Fibroblast of lung (primary cell): ENCODE results near the gene GXYLT1. TPM values are rescaled to one million over a fixed set of nuclear protein-coding genes. Genes with fewer than 3 reads are reported as not detected.

Experiments used
- DNase-seq, 2 donors: peaks; one replicate each; pipeline versions ENCODE4 v3.0.0 to v3.0.0-alpha.2; 2010; ENCODE audit warnings: low read depth in 2 of 2
- H2AFZ ChIP-seq: 2 replicates; pipeline ENCODE4 v1.5.1; 2012; ENCODE audit warnings: low read length, control low read depth, inconsistent platforms
- H3K27ac ChIP-seq: 2 replicates; pipeline ENCODE4 v1.5.1; 2011; ENCODE audit warnings: low read length, control low read depth; ENCODE audit not compliant: insufficient read depth
- H3K27me3 ChIP-seq: 2 replicates; pipeline ENCODE4 v1.5.1; 2011; ENCODE audit warnings: mild to moderate bottlenecking, low read length; ENCODE audit not compliant: control insufficient read depth, insufficient read depth
- H3K36me3 ChIP-seq: 2 replicates; pipeline ENCODE4 v1.5.1; 2011; ENCODE audit warnings: low read length; ENCODE audit not compliant: control insufficient read depth, insufficient read depth
- H3K4me1 ChIP-seq: 2 replicates; pipeline ENCODE4 v1.5.1; 2011; ENCODE audit warnings: low read length; ENCODE audit not compliant: control insufficient read depth, insufficient read depth; ENCODE audit errors: extremely low read depth
- H3K4me2 ChIP-seq: 2 replicates; pipeline ENCODE4 v1.5.1; 2011; ENCODE audit warnings: low read length, control low read depth; ENCODE audit not compliant: insufficient read depth; ENCODE audit errors: extremely low read depth
- H3K4me3 ChIP-seq, 4 experiments: fragments of 200-600 bp in 1 of 4; sonication (generic) in 1 of 4; replicated peaks in 1 of 4; 2 replicates each; pipeline ENCODE4 v1.5.1; 2011 to 2016; ENCODE audit warnings: low read length in 4 of 4, low read depth in 3 of 4, mild to moderate bottlenecking in 3 of 4, control low read depth in 2 of 4, inconsistent platforms in 1 of 4, mixed read lengths in 1 of 4; ENCODE audit not compliant: insufficient read depth in 1 of 4; ENCODE audit errors: control extremely low read depth in 1 of 4
- H3K79me2 ChIP-seq: 2 replicates; pipeline ENCODE4 v1.5.1; 2012; ENCODE audit warnings: mild to moderate bottlenecking, low read length, inconsistent platforms; ENCODE audit not compliant: control insufficient read depth, insufficient read depth
- H3K9ac ChIP-seq: 2 replicates; pipeline ENCODE4 v1.5.1; 2011; ENCODE audit warnings: mild to moderate bottlenecking, low read length, control low read depth; ENCODE audit not compliant: insufficient read depth
- H3K9me3 ChIP-seq: 2 replicates; pipeline ENCODE4 v1.5.1; 2012; ENCODE audit warnings: low read depth, low read length; ENCODE audit not compliant: control insufficient read depth, insufficient read depth
- H4K20me1 ChIP-seq: 2 replicates; pipeline ENCODE4 v1.5.1; 2011; ENCODE audit warnings: low read length; ENCODE audit not compliant: control insufficient read depth, insufficient read depth; ENCODE audit errors: extremely low read depth
- CTCF ChIP-seq, 2 donors: IDR thresholded peaks in 1 of 2; conservative IDR thresholded peaks in 1 of 2; 1 replicate in 1 of 2; 2 replicates in 1 of 2; pipeline ENCODE4 v1.5.1; 2011 to 2012; ENCODE audit warnings: low read length in 2 of 2, control low read depth in 1 of 2, inconsistent platforms in 1 of 2, low read depth in 1 of 2, mild to moderate bottlenecking in 1 of 2
- EZH2 ChIP-seq: IDR thresholded peaks from 2 replicates; pipeline ENCODE4 v1.5.1; 2012; ENCODE audit warnings: low read length, control low read depth, mild to moderate bottlenecking; ENCODE audit errors: missing control alignments
- polyA plus RNA-seq, 2 donors: library from polyadenylated mRNA; depleted of rRNA in 1 of 2; stranded (reverse) in 1 of 2; unstranded in 1 of 2; fragments of >200 nt; gene quantifications; 2 replicates each; pipeline ENCODE4 v1.2.1, GENCODE V29; 2011 to 2012; ENCODE audit warnings: missing spikeins in 1 of 2
- total RNA-seq: library from RNA; depleted of rRNA; stranded (reverse); fragments of >200 nt; gene quantifications from 2 replicates; pipeline ENCODE4 v1.2.1, GENCODE V29; 2014

GXYLT1 gene
- total and polyA plus RNA-seq, 2 donors (not counting 1 experiment from before 2014, with no cell fraction given): 10.7 to 14.8 TPM

DNA sequence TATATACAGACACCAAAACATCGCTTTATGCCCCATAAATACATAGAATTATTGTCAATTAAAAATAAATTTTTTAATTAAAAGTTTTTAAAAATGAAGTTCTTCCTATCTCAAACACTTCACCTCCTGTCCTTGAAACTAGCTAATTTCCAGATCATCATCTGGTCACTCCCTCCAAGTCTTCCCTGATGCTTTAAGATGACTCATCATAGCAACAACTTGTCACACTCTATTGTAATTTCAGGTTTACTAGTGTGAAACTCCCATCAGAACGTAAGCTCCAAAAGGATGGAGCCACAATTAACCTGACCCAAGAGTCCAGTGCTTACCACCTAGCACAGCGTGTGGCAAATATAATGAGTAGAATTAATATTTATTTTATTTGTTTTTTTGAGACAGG is 16.3 kb downstream of the GXYLT1 start:
- Histone ChIP-seq H2AFZ (no peak overlapping the region), H3K27ac (no peak overlapping the region), H3K27me3 (no peaks in the 10 kb centered on the region), H3K9ac (no peak overlapping the region), H3K4me1 (peaks cover 7% of the 10 kb centered on the region), H3K9me3 (no peaks in the 10 kb centered on the region), H3K4me3 (no peak overlapping the region), H4K20me1 (no peaks in the 10 kb centered on the region), H3K79me2 (peaks cover 20% of the 10 kb centered on the region), H3K4me2 (no peak overlapping the region), H3K36me3 (no peaks in the 10 kb centered on the region)
- peak in 1 of 2 donors; percentile 57 for DNase-seq
- TF ChIP-seq CTCF (conservative IDR thresholded peaks at IDR 0.05 in 1 of 2, IDR thresholded peaks at IDR 0.05 in 1 of 2; ENCODE audit: low read depth in 1 of 2, low read length in 2 of 2) (no peak), EZH2 (no peak)

DNA sequence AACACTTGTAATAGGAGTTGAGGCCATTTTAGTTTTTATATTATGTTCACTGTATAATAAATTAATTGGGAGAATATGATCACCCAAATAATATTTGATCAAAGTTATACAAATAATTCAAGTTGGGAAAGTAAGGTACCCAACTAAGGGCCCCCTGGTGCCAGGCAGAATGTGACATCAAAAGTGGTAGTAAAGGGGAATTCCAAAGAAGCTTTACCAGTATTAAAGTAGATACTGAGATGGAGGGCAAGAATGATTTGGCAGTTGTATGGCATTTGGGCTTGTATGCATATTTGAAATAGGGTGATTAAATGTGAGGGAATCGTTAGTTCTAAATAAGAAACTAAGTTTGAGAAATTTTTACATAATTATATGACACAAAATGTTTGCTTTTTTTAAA is 17.7 kb downstream of the GXYLT1 start:
- Histone ChIP-seq H3K79me2 (peaks cover 16% of the 10 kb centered on the region), H2AFZ (no peak overlapping the region), H3K27ac (no peak overlapping the region), H3K4me2 (no peak overlapping the region), H3K36me3 (no peaks in the 10 kb centered on the region), H4K20me1 (no peaks in the 10 kb centered on the region), H3K27me3 (no peaks in the 10 kb centered on the region), H3K4me1 (peaks cover 7% of the 10 kb centered on the region), H3K9me3 (no peaks in the 10 kb centered on the region), H3K4me3 (no peak overlapping the region), H3K9ac (no peak overlapping the region)
- DNase-seq: no peak
- no peak for TF ChIP-seq CTCF (conservative IDR thresholded peaks at IDR 0.05 in 1 of 2, IDR thresholded peaks at IDR 0.05 in 1 of 2; ENCODE audit: low read depth in 1 of 2, low read length in 2 of 2)
- TF ChIP-seq EZH2: no peak

DNA sequence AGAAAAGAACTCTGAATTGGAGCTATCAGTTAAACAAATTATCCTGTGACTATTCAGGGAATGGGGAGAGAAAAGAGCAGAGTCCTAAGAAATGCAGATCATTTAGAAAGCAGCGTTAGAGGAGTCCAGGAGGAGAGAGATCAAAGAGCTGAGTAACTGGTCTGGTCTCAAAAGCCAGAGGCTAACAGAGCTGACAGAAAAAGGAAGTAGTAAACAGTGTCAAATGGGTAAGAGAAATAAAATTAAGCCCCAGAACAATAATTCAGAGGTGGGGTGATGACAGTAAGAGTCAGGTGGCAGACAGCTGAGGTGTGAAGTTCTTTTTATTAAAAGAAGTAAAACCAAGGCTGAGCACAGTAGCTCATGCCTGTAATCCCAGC is 19.3 kb downstream of the GXYLT1 start:
- no peak overlapping the region for H3K4me2 ChIP-seq
- peaks cover 10% of the 10 kb centered on the region for H3K79me2 ChIP-seq
- no peak overlapping the region for H3K4me3 ChIP-seq
- no peak overlapping the region for H3K27ac ChIP-seq
- H3K4me1 ChIP-seq: peaks cover 2% of the 10 kb centered on the region
- H3K9me3 ChIP-seq: no peaks in the 10 kb centered on the region
- no peaks in the 10 kb centered on the region for H3K27me3 ChIP-seq
- no peak for DNase-seq
- H2AFZ ChIP-seq: no peak overlapping the region
- H4K20me1 ChIP-seq: no peaks in the 10 kb centered on the region
- TF ChIP-seq EZH2: no peak
- TF ChIP-seq CTCF (conservative IDR thresholded peaks at IDR 0.05 in 1 of 2, IDR thresholded peaks at IDR 0.05 in 1 of 2; ENCODE audit: low read depth in 1 of 2, low read length in 2 of 2): no peak
- H3K36me3 ChIP-seq: no peaks in the 10 kb centered on the region
- H3K9ac ChIP-seq: no peak overlapping the region
